GM19035 (cell line): ENCODE measurements around the gene CDH16.
"Not testable (repeated sequence)": the region's sequence is repeated elsewhere in the genome, so short reads cannot be mapped to it uniquely, and the experiment has no call there.

Source experiments
- ATAC-seq: cut with Tn5 transposase; IDR thresholded peaks from one replicate; pipeline ENCODE4 v1.9.1; 2021; ENCODE audit not compliant: unreplicated experiment

Gene CDH16

GRCh38 chr16:66873685-66874055 lies 45.0 kb downstream of the CDH16 start:
- no peak for ATAC-seq

- ATAC-seq: peak; percentile 82
Measured at GRCh38 chr16:66872943-66873684, 45.6 kb downstream of the CDH16 start.

- ATAC-seq: no peak
Measured at GRCh38 chr16:66872559-66872942, 46.1 kb downstream of the CDH16 start.

GRCh38 chr16:66871840-66872239 lies 46.8 kb downstream of the CDH16 start:
- no peak for ATAC-seq

- not testable (repeated sequence) for ATAC-seq
Measured at GRCh38 chr16:66871363-66871762, 47.3 kb downstream of the CDH16 start.

- ATAC-seq: no peak
Measured at GRCh38 chr16:66869424-66869823, 49.3 kb downstream of the CDH16 start.

GRCh38 chr16:66863707-66864106 lies 55.0 kb downstream of the CDH16 start:
- no peak for ATAC-seq

- ATAC-seq: no peak
Measured at GRCh38 chr16:66862023-66862520, 56.6 kb downstream of the CDH16 start.

- no peak for ATAC-seq
Measured at GRCh38 chr16:66859397-66860068, 59.2 kb downstream of the CDH16 start.

- no peak for ATAC-seq
Measured at GRCh38 chr16:66858740-66859396, 59.8 kb downstream of the CDH16 start.
